ENCODE results near the gene TWIST1.

TWIST1 gene

DNA sequence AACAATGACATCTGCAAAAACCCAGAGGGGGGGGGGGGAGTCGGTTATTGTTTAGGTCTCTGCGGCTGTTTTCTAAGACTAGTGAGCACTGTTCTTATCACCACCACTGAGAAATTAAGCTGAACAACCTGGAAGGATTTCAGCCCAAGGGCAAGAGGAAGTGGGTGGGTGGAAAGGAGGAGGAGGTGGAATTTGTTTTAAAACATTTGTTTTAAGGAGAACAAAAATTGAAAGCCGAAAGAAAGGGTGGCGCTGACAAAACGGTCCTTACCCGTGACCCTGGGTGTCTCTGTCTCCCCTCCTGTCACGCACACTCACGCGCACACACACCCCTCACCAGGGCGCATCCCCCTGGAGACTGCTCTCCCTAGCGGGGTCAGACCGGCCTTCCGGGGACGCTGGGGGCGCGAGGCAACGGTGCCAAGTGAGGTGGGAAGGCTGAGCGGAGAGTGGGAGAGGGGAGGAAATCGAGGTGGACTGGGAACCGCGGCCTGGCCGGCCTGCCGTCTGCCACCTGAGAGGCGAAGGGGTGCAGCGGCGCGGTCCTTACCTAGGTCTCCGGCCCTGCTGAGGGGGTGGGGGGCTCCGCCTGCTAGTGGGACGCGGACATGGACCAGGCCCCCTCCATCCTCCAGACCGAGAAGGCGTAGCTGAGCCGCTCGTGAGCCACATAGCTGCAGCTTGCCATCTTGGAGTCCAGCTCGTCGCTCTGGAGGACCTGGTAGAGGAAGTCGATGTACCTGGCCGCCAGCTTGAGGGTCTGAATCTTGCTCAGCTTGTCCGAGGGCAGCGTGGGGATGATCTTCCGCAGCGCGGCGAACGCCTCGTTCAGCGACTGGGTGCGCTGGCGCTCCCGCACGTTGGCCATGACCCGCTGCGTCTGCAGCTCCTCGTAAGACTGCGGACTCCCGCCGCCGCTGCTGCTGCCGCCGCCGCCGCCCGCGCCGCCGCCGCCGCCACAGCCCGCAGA, 1.0 kb downstream of the TWIST1 start:
- peak in 1 of 42 donors; percentile 2 for DNase-seq

GRCh38 chr7:19114551-19114855, 2.9 kb downstream of the TWIST1 start:
- DNase-seq, result no peak
- intact Hi-C loops (cut with DNase I), result loop anchor here (10.0 kb wide), 1 partner anchor 1670 kb away; the partner anchor contains the start of gene SP8

More for the DNA sequence above, 1.0 kb downstream of the TWIST1 start:
- intact Hi-C loops (cut with DNase I), result loop anchor here (10.0 kb wide), 1 partner anchor 1668 kb away; the partner anchor contains the start of gene SP8

DNA sequence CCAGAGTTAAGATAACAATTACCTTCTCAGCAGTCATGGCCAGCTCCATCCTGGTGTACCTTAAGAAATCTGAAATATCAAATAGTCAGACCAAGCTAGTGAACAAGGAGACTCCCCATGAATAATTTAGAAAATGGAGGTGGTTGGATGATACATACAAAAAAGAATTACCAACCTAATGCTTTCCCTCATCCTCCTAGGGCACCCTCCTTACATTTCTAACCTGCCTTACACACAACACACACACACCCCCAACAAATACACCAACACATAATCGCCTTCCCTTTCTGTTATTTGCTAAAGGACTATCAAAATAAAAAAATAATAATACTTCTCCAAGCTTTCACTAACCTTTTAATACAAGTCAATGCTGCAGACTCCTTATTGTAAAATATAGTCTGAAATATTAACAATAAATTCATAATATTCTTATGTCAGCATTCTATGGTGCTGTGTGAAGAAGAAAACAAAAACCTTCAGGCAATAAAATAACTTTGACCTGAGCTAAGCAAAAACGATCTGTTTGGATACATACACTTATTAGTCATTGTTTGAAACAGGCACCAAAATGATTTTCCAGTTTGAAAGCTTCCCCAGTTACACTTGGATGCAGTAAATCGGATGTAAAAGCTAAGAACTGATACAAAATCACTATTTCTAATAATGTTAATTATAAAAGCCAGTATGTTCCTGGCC, 3.4 kb downstream of the TWIST1 start:
- intact Hi-C loops (cut with DNase I), result loop anchor here (10.0 kb wide), 1 partner anchor 1671 kb away; the partner anchor contains the start of gene SP8
- DNase-seq, result no peak

DNA sequence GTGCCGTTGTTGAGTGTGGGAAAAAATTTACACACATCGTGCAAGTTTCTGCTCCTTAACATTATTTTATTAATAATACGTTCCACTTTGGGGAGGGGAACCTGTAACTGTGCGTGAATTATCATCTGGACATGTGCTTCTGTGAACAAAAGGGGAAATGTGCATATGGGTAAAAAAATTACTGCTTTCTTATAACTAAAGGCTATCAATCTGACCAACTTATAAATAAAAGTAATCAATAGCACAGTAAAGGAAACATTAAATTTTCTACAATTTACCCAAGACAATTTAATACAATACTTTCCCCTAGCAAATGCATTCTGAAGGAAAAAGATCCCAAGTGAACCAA, 4.5 kb downstream of the TWIST1 start:
- intact Hi-C loops (cut with DNase I), result loop anchor here (10.0 kb wide), 1 partner anchor 1672 kb away; the partner anchor contains the start of gene SP8
- no peak for DNase-seq

- no peak for DNase-seq
Measured at GRCh38 chr7:19112274-19113001, 5.0 kb downstream of the TWIST1 start.

DNA sequence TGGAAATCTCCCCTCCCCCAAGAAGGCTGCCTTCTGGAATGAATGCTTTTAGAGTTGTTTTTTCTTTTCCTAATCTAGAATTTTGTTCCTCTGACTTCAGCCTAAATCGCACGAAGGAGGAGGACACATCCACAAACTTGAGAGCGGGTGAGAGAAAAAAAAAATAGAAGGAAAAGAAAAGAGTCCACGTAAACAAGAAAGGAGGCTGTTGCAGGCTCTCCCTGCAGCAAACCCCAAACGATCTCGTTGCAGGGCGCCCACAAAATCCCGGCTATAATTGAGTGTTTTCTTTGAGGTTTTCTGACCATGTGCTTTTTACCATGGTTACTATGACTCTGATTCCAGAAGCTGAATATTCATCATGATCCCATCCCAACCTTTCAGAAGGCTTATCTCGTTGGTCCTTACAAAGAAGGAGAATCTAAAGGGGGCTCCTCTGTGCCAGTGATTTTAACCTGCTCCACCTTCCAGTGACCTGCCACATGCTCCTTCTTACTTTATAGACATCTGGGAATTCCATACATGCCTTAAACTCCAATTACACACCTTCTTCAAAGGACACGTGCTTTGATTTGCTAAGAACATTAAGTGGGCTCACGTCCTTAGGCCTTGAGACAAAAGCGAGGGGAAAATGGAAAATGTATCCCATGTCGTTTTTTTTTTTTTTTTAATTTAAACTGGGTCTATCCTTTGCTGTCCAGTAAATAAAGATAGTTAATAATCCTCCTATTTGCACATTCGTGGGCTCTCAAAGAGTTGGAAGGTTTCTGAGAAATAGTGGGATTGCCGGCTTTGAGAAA, 5.8 kb downstream of the TWIST1 start:
- intact Hi-C loops (cut with DNase I), result loop anchor here (10.0 kb wide), 1 partner anchor 1673 kb away; the partner anchor contains the start of gene SP8
- no peak for DNase-seq

More at GRCh38 chr7:19112274-19113001, 5.0 kb downstream of the TWIST1 start:
- intact Hi-C loops (cut with DNase I), result loop anchor here (10.0 kb wide), 1 partner anchor 1672 kb away; the partner anchor contains the start of gene SP8

DNA sequence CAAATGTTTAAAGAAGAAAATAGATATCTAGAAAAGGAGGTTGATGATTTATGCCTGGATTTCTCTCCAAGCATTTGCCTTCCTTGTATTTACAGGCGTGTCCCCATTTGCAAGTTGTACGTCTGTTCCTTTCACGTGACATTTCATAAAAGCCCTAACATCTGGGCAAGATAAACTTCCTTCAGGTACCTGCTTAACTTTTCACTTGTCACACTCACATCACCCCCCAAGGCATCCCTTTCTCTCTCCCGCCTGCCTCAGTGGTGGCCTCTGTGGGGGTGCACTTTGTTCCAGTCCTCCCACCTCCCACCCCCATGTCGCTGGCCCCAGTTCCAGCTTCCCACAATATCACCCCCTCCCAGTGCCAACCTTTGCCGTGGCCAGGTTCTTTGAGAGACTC, 6.7 kb downstream of the TWIST1 start:
- no peak for DNase-seq
- intact Hi-C loops (cut with DNase I), result loop anchor here (10.0 kb wide), 1 partner anchor 1674 kb away; the partner anchor contains the start of gene SP8

DNA sequence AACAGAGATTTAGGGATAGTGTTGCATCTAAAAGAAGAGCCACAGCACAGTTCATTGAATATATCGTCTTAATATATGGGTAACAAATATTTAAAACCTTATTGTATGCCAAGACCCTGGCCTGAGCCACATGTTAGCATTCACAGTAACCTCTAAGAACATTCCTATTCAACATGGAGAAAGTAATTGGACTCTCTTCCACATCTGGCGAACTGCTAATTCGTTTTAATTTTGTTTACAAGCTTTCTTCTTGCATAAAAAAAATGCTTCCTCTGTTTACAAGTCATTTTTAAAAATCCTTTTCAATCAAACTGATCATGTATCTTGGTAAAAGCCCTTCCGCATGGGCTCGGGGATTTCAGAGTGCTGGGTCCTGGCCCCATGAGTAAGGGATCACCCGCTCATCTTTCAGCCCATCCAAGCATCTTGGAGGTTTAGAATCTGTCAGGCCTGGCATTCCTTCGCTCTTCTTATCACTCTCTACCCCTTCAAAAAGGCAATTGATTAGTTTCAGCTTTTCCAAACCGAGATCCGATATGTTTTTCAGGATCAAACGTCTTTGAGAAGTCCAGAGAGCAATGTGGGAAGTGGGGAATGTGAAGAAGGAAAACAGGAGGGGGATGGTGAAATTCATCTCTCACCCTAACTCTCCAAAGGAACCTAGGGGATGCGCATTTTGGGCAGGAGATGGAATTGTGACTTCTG, 7.3 kb downstream of the TWIST1 start:
- DNase-seq, result no peak
- intact Hi-C loops (cut with DNase I), result loop anchor here (10.0 kb wide), 1 partner anchor 1675 kb away; the partner anchor contains the start of gene SP8

DNA sequence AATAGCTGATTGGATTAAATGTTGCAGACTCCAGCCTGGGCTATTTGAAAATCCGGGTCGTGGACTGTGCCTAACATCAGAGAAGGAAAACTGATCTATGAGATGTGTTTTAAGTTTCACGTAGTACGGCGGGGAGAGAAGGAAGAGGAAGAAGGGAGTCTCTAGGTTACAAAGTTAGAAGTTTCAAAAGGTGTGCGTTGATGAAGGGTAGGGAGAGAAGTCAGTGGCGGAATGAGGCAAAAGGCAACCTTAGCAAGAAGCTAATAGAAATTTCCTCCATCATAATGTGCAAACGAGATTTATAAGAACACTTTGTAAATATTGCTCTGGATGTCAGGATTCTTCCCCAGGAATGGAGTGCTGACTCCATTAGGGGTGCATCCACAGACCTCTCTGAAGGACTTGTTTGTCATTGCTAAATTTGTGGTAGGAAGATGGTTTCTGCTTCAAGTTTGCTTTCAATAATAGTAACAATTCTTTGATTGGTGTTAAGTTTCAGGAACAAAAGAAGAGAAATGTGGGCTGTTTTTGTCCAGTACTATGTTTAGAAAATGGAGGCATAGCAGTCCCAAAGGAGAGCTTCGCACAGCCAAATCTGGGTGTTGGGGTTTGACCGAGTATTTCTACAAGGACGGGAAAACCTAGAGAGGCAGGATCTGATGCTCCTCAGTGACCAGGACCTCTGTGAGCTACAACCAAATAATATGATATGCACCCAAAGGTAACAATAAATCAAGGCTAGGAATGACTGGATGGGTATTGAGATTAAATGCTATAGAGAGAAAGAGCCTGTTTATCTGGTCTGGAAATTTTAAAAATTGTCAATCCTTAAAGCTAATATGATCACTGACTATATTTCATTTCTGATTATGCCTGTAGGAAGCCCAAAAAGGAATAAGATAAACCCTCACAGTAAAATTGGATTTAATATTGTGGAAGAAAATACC, 8.2 kb downstream of the TWIST1 start:
- DNase-seq, result no peak
- intact Hi-C loops (cut with DNase I), result no loop called here

DNA sequence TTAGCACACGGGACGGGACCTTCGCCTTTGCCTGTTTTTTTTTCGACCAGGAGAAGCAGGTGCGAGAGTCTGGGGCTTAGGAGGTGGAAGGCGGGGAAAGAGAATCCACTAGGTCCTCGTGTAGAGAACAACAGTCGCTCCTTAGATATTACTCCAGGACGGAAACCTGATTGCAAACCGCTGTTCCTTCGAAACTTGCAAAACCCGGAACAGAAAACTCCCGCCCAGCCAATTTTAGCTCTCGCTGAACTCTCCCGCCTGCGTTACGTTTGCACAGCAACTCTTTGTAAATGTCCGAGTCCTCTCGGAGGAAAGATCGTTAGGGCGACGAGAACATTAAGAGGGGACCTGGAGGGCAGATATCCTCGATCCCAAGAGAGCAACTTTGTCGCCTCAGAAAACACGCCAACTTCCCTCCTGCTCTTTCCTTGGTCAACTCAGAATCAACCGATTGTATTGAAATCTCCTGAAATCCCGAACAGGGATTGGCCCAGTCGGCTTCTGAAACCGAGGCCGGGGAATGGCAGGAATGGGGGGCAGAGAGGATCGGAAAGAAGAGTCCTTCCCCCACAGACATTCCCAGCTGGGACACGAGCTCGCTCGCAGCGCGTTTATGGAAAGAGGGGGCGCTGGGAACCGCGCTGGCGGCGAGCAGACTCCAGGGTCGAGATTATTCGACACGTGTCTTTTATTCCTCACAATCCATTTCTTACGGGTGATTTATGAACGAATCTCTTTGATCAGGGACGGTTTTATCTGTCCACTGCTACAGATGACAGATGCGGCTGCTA, 9.9 kb downstream of the TWIST1 start:
- intact Hi-C loops (cut with DNase I), result no loop called here
- peak in 1 of 42 donors; percentile 17 for DNase-seq

- intact Hi-C loops (cut with DNase I), result no loop called here
- DNase-seq, result no peak
Measured at GRCh38 chr7:19107081-19107355, 10.4 kb downstream of the TWIST1 start.

- no peak for DNase-seq
- intact Hi-C loops (cut with DNase I), result no loop called here
Measured at GRCh38 chr7:19106241-19107080, 11.0 kb downstream of the TWIST1 start.

DNA sequence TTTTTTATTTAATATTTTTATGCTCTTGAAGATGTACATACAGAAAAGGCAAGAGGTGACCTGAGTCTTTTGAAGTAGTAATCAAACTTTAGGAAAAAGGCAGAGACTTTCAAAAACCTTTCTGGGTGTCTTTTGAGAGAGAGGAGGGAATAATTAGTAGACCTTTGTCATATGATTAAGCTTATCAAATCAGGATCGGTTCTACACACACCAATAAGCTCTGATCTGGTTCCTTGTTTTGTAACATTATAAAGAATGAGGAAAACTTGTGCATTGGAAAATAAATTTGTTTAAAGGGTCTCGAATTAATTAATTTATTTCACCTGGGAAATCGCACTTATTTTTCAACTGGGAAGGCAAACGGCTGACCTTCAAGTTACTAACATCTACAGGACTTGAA, 11.9 kb downstream of the TWIST1 start:
- DNase-seq, result no peak
- intact Hi-C loops (cut with DNase I), result no loop called here

- DNase-seq, result no peak
- intact Hi-C loops (cut with DNase I), result no loop called here
Measured at GRCh38 chr7:19104811-19105210, 12.6 kb downstream of the TWIST1 start.

DNA sequence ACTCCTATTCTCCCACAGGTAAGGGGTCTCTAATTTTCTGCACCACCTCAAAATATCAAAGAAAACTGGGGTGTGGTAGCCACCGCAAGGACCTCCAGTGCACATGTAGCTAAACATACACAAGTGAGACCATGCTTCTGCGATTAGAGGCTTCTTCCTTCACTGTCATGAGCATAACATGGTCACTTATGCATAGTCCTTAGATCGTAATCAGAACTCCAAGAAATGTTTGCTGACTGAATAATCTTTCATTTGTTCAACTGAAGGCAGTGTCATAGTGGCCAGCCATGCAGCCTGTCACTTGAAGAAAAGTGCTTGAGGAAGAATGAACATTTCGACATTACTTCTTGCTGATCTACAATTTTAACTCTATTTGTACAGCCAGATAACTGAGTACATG, 14.6 kb downstream of the TWIST1 start:
- intact Hi-C loops (cut with DNase I), result no loop called here
- no peak for DNase-seq
